NOMO-1 treated with dmso at 0.1 percent for 144 hours (cell line): ENCODE measurements around the gene LRRC3B.
"Not testable (repeated sequence)": the region's sequence is repeated elsewhere in the genome, so short reads cannot be mapped to it uniquely, and the experiment has no call there.

ENCODE experiments used
- DNase-seq: peaks from one replicate; lab custom pipeline; 2025; ENCODE audit not compliant: unreplicated experiment; lab: John Stamatoyannopoulos, UW

Gene LRRC3B, protein sequence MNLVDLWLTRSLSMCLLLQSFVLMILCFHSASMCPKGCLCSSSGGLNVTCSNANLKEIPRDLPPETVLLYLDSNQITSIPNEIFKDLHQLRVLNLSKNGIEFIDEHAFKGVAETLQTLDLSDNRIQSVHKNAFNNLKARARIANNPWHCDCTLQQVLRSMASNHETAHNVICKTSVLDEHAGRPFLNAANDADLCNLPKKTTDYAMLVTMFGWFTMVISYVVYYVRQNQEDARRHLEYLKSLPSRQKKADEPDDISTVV

DNA sequence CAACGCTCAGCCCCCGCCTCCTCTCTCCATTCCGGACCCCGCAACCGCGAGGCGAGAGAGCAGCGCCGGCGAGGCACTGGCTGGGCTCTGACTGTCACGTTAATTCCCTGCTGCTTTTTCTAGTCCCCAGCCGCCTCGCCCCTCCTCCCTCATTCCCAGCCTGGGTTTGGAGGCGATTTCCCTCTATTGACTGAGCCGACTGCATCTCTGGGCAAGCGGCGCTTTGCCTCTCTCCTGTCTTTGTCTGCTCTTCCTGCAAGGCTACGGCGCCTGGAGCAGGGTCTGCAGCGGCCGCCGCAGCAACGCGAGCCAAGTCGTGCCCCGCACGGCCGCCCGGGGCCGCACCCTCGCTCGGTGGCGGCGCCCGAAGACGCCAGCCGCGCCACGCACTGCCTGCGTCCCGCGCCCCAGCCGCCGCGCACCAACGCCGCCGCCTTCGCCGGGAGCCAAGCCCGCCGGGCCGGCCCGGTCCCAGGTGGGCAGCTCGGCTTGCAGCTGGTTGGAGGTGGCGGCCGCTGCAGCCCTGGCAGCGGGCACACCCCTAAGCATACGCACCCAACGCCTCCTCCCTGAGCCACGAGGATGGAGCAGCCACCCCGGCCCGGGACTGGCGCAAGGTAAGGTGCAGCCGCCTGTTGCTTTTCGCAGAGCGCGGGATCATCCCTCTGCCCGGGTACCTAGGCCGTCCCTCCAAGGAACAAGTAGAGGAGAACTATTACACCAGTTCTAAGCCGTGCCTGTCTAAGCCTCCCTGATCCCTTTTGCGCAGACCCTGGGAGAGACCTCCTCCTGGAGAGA, at the start of gene LRRC3B:
Gene LRRC3B (plus strand): TSS at position 152 of the 798 bp plus-strand sequence. CDS start 86,901 bp downstream, outside the sequence.
- no peak for DNase-seq

- DNase-seq: no peak
These were observed 47.8 kb upstream of the LRRC3B start for GRCh38 chr3:26574766-26575165.

DNA sequence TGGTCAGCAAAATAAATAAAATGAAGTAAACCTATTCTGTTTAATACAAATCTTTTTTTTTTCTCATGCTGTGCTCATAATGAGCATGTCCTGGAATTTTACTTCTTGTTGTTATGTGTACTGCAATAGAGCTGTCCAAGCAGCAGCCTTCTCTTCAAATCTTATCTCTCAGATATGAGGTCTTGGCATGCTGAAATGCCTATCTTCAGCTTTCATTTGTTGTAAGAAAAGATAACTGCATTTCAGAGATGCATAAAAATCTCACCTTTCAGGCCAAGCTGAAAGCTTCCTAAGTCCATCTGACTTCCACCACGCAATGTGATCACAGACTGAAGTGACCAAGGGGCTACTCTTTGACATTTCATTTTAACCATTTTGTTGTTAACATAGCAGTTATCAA, 43.5 kb upstream of the LRRC3B start:
- no peak for DNase-seq

DNA sequence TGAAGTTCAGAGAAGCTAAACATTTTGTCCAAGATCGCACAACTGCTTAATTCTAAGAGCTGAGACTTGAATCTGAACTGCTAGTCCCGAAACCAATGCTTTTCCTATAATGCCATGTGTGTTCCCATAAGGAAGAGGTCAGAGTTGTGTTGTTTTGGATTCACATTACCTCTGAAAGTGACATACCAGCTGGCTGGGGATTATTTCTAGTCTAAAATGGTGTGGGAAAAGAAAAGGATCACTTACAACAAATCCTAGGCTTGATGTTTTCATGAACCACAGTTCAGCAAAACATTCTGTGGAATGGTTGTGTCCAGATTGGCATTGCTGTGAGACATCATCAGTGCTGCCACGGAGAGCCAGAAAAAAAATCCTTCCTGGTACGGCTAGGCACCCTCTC, 35.0 kb upstream of the LRRC3B start:
- DNase-seq: no peak

- no peak for DNase-seq
These were observed 33.6 kb upstream of the LRRC3B start for GRCh38 chr3:26588931-26589330.

DNA sequence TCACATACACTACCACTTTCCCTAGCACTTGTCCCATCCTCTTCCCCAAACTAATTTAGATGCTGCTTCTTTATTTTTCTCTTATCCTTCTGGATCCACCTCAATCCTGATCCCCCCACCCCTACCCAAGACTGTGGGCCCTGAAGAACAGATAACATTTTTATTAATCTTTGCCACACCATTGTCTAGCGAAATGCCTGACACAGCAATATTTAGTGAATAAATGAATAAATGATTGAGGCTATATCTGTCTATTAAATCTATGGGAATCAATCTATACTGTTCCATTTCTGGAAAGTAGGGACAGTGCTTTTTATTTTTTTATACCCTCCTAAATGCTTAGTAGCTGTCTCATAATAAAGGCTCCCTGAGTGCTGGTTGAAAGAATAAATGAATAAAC, 32.9 kb upstream of the LRRC3B start:
- DNase-seq: no peak

DNA sequence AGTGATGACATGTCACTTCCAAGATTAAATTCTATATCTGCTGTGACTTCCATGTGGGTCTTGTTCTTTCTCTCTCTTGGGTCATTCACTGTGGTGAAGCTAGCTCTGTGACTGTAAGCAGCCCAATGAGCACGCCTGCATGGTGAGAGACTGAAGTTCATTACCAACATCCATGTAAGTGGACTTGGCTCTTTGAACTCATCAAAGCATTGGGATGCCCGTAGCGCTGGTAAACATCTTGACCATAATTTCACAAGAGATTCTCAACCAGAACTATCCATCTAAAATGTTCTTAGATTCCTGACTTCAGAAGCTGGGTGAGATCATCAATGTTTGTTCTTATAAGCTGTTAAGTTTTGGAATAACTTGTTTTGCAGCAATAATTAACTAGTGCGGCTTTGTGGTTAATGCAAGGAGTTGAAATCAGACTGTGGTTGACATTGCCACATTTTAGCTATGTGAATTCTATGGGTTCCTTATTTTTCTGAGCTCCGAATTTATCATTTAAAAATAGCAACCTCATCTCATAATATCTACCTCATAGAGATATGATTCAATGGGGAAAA, 31.6 kb upstream of the LRRC3B start:
- peak; percentile 75 for DNase-seq

DNA sequence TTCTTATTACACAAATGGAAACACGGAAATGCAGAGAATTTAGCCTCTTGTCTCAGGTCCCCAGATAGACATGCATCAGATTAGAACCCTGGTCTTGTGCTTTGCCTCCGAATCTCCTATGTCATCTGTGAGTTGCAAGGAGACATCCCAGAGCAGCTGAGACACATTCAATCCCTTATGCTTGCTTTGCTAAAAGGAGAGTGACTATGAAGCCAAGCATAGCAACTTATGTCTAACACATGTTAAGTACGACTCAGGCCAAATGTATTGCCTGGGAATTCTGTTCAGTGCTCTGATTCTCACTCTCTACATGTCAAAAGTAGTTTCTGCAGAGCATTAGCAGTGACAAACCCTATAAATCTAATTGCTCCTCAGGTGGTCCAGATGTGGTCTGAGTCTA, 30.6 kb upstream of the LRRC3B start:
- no peak for DNase-seq

DNA sequence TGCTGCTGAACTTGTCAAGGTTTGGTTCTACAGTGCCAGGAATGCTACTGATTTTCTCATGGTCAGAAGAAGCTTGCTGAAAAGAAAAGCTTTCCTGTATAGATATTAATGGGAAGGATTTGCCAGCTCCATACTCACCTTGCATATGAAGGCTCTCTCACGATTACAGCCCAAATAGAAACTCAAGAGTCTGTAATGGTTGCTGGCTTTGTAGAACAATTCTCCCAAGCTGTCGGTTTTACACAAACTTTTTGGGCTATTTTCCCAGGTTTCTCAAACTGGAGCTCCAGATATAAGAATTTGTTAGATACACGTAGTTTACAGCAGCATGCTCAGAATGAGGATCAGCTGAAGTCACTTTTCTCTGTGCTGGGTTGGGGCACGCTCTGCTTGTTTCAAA, 30.1 kb upstream of the LRRC3B start:
- DNase-seq: no peak

GRCh38 chr3:26596335-26596734, 26.2 kb upstream of the LRRC3B start:
- DNase-seq: no peak

DNA sequence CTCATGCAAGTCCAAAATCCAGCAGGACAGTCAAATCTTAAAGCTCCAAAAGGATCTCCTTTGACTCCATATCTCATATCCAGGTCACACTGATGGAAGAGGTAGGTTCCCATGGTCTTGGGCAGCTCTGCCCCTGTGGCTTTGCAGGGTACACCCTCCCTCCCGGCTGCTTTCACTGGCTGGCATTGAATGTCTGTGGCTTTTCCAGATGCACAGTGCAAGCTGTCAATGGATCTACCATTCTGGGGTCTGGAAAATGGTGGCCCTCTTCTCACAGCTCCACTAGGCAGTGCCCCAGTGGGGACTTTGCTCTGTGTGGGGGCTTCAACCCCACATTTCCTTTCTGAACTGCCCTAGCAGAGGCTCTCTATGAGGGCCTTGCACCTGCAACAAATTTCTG, 19.3 kb upstream of the LRRC3B start:
- DNase-seq: not testable (repeated sequence)

GRCh38 chr3:26603771-26604170, 18.8 kb upstream of the LRRC3B start:
- not testable (repeated sequence) for DNase-seq

DNA sequence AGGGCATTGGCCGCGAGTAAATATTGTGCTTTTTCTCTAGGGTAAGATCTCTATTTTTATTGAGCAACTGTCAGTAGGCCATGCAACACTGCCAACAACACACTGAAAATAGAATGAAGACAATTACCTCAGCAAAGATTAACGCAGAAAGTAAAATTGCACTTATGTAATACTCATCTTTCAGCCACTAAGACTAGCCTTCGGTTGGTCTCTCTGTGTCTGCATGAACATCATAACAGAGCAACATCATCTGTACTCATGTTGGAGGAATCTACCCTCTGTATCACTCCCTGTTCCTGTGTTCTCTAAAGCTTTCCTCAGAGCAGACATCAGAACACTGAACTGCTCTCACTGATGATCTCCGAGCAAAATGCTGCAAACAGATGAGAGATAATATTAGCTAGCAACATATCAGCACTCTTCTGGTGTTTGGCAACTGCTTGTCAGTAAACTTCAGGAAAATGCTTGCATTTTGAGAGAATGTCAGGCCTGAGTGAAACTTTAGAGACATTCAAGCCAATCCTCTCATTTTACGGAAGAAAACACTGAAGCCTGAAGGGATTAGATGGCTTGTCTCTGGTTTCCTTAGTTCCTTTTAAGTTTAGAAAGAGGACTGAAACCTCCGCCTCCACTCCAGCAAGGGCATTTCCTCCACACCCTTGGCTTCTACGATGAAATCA, 8.4 kb upstream of the LRRC3B start:
- no peak for DNase-seq

GRCh38 chr3:26621176-26621575, 1.4 kb upstream of the LRRC3B start:
- no peak for DNase-seq

DNA sequence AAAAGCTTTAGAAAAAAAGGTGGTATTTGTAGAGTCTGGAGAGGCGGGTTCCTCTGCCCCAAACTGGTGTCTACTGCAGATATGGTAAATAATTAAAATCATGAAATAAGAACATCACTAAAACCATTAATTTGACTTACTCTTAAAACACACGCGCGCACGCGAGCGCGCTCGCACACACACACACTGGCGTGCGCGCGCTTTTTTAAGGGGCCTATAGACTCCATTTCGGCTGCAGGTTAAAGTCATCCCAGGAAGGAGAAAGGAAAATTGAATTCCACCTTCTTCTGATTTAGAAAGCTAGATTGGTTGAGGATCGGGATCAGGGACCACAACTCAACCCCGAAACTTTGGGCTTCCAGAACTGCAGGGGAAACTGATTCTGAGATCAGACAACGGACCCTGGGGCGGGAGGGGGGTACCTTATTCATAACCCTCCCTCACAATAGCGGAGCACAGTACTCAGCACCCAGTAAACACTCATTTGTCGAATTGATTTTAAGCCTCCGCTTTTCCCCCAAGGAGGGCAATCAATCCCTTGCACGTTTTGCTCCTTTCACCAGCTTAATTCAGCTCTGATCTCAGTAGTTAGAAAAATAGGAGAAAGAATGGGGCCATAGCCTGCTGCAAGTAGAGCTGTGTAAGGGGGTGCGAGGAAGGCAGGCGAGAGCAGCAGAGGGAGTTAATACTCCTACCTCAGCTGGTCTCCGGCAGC, 509 bp upstream of the LRRC3B start:
- DNase-seq: no peak

DNA sequence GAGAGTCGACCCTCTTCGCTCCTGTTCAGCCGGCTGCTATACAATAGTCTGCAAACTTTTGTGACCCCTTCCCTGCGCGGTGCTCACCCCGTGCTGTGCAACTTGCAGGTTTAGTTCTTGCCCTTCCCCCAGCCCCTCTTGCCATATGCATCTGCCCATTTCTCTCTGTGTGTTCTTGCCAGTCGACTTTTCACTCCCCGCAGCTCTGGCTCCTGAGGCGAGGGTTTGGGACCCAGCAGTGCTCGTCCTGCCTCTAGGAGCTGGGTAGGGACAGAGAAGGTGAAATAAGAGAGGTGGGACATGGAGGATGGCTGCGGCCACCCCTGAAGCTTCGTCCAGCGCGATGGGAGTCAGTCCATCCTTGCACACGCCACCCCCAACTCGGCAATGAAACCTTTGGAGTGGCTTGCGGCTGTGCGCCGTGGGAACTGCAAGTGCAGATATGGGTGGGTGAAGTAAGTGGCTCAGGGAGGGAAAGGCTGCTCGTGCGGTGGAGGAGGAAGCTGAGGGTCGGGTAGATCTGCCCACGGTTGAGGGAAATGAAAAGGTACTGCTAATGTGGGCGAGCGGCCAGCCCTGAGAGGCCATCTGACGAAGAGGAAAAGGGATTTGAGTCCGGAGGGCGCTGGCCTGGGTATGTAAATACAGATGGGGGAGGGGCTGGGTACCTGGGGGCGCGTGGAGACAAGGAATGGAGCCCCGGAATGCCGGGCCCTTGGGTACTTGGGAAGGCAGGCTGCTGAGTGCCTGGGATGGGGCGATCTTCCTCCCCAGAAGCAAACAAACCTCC, 1.0 kb downstream of the LRRC3B start:
- no peak for DNase-seq

DNA sequence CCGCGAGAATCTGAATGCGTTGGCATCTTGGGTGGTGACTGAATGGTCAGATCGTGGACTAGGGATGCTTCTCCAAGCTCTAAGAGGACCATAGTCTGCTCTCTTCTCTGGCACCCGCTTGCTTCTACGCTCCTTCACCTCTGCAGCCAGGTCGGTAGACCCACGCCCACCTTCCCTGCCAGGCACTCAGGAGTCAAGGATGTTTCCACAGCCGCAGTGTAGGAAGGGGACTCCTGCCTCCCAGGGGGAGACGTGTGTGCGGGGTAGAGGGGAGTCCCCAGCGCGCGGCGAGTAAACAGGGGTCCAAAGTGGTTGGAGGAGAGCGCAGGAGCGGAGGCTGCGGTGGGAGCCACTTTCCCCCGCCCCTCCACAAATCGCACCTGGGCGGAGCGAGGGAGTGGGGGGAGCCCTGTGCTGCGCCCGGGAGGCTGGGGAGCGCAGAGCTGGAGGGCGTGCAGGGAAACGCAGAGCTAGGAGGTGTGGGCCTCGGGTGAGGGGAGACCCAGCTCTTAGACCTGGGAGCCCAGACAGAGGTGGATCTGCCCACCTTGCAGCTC, 1.7 kb downstream of the LRRC3B start:
- no peak for DNase-seq

DNA sequence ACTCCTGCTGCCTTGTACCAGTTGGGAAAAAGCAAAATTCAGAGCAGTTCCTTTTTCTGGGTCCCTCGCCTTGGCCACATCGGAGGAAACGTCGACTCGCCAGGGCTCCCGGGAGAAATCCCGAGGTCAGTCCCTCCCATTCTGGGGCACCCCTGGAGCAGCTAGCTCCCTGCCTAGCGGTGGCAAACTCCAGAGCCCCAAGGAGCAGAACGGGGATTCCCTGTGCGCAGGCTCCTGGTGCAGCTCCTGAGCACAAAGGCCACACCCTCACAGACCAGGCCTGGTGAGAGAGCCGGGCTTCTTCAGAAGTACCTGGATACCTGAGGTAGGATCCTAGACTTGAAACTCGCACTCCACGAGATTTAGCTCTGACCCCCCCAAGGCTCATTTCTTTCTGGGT, 2.6 kb downstream of the LRRC3B start:
- no peak for DNase-seq

GRCh38 chr3:26627080-26627479, 4.5 kb downstream of the LRRC3B start:
- DNase-seq: no peak

- no peak for DNase-seq
These were observed 6.3 kb downstream of the LRRC3B start for GRCh38 chr3:26628915-26629314.
